Measurements from ENCODE around the gene RASSF10. TPM values are rescaled to one million over a fixed set of nuclear protein-coding genes. Genes with fewer than 3 reads are reported as not detected.

Gene RASSF10
- total RNA-seq, 4 donors from 2014 or later, result 0.24 to 2.2 (median 0.54) TPM; not detected in 1

DNA sequence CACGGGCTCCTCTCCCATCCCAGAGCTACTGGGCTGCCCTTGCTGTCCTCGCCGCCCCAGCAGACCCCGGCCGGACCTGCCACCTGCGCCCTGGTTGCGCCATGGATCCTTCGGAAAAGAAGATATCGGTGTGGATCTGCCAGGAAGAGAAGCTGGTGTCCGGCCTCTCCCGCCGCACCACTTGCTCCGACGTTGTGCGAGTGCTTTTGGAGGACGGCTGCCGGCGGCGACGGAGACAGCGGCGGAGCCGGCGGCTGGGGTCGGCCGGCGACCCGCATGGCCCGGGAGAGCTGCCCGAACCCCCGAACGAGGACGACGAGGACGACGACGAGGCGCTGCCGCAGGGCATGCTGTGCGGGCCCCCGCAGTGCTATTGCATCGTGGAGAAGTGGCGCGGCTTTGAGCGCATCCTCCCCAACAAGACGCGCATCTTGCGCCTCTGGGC lies 382 bp downstream of the RASSF10 start:
- no peak for TF ChIP-seq POLR2A (IDR thresholded peaks at IDR 0.05)
- TF ChIP-seq, protein P1, sequence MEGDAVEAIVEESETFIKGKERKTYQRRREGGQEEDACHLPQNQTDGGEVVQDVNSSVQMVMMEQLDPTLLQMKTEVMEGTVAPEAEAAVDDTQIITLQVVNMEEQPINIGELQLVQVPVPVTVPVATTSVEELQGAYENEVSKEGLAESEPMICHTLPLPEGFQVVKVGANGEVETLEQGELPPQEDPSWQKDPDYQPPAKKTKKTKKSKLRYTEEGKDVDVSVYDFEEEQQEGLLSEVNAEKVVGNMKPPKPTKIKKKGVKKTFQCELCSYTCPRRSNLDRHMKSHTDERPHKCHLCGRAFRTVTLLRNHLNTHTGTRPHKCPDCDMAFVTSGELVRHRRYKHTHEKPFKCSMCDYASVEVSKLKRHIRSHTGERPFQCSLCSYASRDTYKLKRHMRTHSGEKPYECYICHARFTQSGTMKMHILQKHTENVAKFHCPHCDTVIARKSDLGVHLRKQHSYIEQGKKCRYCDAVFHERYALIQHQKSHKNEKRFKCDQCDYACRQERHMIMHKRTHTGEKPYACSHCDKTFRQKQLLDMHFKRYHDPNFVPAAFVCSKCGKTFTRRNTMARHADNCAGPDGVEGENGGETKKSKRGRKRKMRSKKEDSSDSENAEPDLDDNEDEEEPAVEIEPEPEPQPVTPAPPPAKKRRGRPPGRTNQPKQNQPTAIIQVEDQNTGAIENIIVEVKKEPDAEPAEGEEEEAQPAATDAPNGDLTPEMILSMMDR (IDR thresholded peaks at IDR 0.05), result no peak
- intact Hi-C loops (cut with DNase I), result no loop called here
- H3K27ac ChIP-seq, result no peak overlapping the region
- no peaks in the 10 kb centered on the region for H3K27me3 ChIP-seq
- 1 to 3% methylated on average over 6 to 15 of the region's 48 CpGs for WGBS, 2 donors
- no peaks in the 10 kb centered on the region for H3K36me3 ChIP-seq
- peaks cover 21 to 22% of the 10 kb centered on the region in 2 donors for H3K4me1 ChIP-seq
- H3K9me3 ChIP-seq, result no peaks in the 10 kb centered on the region
- peak overlapping the region in 2 of 3 donors; percentile 10 to 28 for H3K4me3 ChIP-seq (replicated peaks in 1 of 3)
- no peak for DNase-seq

DNA sequence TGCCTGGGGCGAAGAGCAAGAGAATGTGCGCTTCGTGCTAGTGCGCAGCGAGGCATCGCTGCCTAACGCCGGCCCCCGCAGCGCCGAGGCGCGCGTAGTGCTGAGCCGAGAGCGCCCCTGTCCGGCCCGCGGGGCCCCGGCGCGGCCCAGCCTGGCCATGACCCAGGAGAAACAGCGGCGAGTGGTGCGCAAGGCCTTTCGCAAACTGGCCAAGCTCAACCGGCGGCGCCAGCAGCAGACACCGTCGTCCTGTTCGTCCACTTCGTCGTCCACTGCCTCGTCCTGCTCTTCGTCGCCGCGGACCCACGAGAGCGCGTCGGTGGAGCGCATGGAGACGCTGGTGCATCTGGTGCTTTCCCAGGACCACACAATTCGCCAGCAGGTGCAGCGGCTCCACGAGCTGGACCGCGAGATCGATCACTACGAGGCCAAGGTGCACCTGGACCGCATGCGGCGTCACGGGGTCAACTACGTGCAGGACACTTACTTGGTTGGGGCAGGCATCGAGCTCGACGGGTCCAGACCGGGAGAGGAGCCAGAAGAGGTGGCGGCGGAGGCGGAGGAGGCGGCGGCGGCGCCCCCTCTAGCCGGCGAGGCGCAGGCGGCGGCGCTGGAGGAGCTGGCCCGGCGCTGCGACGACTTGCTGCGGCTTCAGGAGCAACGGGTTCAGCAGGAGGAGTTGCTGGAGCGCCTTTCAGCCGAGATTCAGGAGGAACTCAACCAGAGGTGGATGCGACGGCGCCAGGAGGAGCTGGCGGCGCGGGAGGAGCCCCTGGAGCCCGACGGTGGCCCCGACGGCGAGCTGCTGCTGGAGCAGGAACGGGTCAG lies 1.0 kb downstream of the RASSF10 start:
- H3K4me1 ChIP-seq, result peaks cover 21 to 22% of the 10 kb centered on the region in 2 donors
- no peaks in the 10 kb centered on the region for H3K36me3 ChIP-seq
- no peaks in the 10 kb centered on the region for H3K9me3 ChIP-seq
- H3K27ac ChIP-seq, result no peak overlapping the region
- H3K4me3 ChIP-seq (replicated peaks in 1 of 3), result peak overlapping the region in 1 of 3 donors; percentile 28
- no peaks in the 10 kb centered on the region for H3K27me3 ChIP-seq
- TF ChIP-seq, protein P1 (IDR thresholded peaks at IDR 0.05), result no peak
- no peak for TF ChIP-seq POLR2A (IDR thresholded peaks at IDR 0.05)
- 0 to 2% methylated on average over 22 to 36 of the region's 94 CpGs for WGBS, 2 donors
- peak; percentile 20 to 21 for DNase-seq
- intact Hi-C loops (cut with DNase I), result no loop called here

DNA sequence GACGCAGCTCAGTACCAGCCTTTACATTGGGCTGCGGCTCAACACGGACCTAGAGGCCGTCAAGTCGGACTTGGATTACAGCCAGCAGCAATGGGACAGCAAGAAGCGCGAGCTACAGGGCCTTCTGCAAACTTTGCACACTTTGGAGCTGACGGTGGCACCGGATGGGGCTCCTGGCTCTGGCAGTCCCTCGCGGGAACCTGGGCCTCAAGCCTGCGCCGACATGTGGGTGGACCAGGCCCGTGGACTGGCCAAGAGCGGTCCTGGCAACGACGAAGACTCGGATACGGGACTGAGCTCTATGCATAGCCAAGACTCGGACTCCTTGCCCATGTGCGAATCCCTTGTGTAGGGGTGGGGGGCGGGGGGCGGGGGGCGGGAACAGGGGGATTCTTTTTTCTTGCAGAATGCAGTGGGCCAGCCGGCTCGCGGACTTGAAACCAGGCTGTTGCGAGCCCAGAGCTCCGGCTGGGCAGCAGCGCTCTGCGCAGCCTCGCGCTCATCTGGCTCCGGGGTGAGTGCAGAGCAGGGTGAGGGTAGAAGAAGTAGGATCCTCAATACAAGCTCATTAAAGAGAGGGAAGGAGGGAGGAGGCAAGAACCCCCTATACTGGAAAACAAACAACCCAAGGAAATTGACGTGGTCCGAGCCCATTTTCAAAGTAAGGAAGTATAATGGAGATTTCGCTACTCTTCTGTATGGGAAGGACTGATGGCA lies 1.8 kb downstream of the RASSF10 start:
- no peaks in the 10 kb centered on the region for H3K27me3 ChIP-seq

DNA sequence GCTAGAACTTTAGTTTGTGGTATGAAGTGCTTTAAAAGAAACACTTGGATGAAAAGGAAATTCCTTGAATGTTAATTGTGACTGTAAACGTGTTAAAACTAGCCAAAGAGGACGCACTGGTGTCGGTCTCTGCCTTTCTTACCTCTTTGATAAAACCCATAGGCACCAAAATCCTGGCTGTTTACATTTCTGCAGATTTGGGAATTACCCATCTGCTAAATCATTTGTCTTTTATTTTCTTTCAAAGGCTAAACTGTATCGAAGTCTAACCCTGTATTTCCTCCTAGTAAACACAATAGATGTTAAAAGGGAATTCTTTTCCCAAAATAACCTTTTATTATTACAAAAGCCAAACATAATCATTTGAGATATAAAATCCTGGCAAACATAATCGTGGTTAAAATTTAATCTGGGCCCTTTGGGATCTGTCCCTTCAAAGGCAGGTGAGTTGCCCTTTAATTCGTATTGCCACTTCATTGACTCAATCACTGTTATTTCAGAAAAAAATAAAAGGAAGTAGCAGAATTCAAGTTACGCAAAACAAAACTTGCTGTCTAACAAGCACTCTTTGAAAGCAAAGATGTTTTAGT lies 2.4 kb downstream of the RASSF10 start:
- H3K27me3 ChIP-seq, result no peaks in the 10 kb centered on the region
- intact Hi-C loops (cut with DNase I), result no loop called here

More for the DNA sequence above, 1.8 kb downstream of the RASSF10 start:
- 21 to 29% methylated on average over 22 to 28 of the region's 37 CpGs for WGBS, 2 donors
- peak in 1 of 2 donors; percentile 4 for DNase-seq
- H3K36me3 ChIP-seq, result no peaks in the 10 kb centered on the region
- no peak overlapping the region for H3K27ac ChIP-seq
- TF ChIP-seq, protein P1 (IDR thresholded peaks at IDR 0.05), result no peak
- TF ChIP-seq POLR2A (IDR thresholded peaks at IDR 0.05), result no peak
- intact Hi-C loops (cut with DNase I), result no loop called here
- no peaks in the 10 kb centered on the region for H3K9me3 ChIP-seq
- no peak overlapping the region for H3K4me3 ChIP-seq (replicated peaks in 1 of 3)
- H3K4me1 ChIP-seq, result peaks cover 21 to 22% of the 10 kb centered on the region in 2 donors

More for the DNA sequence above, 2.4 kb downstream of the RASSF10 start:
- WGBS, 2 donors, result 60 to 65% methylated on average over 7 of the region's 7 CpGs
- no peak overlapping the region for H3K27ac ChIP-seq
- no peak overlapping the region for H3K4me3 ChIP-seq (replicated peaks in 1 of 3)
- no peaks in the 10 kb centered on the region for H3K36me3 ChIP-seq
- no peaks in the 10 kb centered on the region for H3K9me3 ChIP-seq
- DNase-seq, result no peak
- peaks cover 21 to 22% of the 10 kb centered on the region in 2 donors for H3K4me1 ChIP-seq
- TF ChIP-seq POLR2A (IDR thresholded peaks at IDR 0.05), result no peak
- TF ChIP-seq, protein P1 (IDR thresholded peaks at IDR 0.05), result no peak
